Limb (tissue), 2 donors: Measurements from ENCODE around the gene FAM174C.
"Not testable (repeated sequence)": the region's sequence is repeated elsewhere in the genome, so short reads cannot be mapped to it uniquely, and the experiment has no call there.

Source experiments
- DNase-seq, 2 donors: peaks; one replicate each; pipeline ENCODE4 v3.0.0-alpha.2; 2016; ENCODE audit errors: extremely low spot score in 2 of 2

The FAM174C gene

GRCh38 chr19:1317274-1318003 lies 42.1 kb downstream of the FAM174C start:
- DNase-seq: no peak

GRCh38 chr19:1318678-1319471 lies 43.5 kb downstream of the FAM174C start:
- DNase-seq: no peak

- not testable (repeated sequence) for DNase-seq
Observed at GRCh38 chr19:1320282-1320650, 44.9 kb downstream of the FAM174C start.

- no peak for DNase-seq
Observed at GRCh38 chr19:1321539-1321938, 46.2 kb downstream of the FAM174C start.

- DNase-seq: no peak
Observed at GRCh38 chr19:1322198-1322981, 47.1 kb downstream of the FAM174C start.

- DNase-seq: no peak
Observed at GRCh38 chr19:1324249-1324805, 49.0 kb downstream of the FAM174C start.

GRCh38 chr19:1324806-1325567 lies 49.7 kb downstream of the FAM174C start:
- peak; percentile 62 to 85 for DNase-seq

- DNase-seq: no peak
Observed at GRCh38 chr19:1325568-1326294, 50.4 kb downstream of the FAM174C start.

- no peak for DNase-seq
Observed at GRCh38 chr19:1327125-1327524, 51.8 kb downstream of the FAM174C start.
